RPMI8226 (cell line): Measurements from ENCODE around the gene CRAMP1.
"Not testable (repeated sequence)": the region's sequence is repeated elsewhere in the genome, so short reads cannot be mapped to it uniquely, and the experiment has no call there.

Experiments
- DNase-seq: peaks from one replicate; pipeline ENCODE4 v3.0.0-alpha.2; 2015

The CRAMP1 gene, protein sequence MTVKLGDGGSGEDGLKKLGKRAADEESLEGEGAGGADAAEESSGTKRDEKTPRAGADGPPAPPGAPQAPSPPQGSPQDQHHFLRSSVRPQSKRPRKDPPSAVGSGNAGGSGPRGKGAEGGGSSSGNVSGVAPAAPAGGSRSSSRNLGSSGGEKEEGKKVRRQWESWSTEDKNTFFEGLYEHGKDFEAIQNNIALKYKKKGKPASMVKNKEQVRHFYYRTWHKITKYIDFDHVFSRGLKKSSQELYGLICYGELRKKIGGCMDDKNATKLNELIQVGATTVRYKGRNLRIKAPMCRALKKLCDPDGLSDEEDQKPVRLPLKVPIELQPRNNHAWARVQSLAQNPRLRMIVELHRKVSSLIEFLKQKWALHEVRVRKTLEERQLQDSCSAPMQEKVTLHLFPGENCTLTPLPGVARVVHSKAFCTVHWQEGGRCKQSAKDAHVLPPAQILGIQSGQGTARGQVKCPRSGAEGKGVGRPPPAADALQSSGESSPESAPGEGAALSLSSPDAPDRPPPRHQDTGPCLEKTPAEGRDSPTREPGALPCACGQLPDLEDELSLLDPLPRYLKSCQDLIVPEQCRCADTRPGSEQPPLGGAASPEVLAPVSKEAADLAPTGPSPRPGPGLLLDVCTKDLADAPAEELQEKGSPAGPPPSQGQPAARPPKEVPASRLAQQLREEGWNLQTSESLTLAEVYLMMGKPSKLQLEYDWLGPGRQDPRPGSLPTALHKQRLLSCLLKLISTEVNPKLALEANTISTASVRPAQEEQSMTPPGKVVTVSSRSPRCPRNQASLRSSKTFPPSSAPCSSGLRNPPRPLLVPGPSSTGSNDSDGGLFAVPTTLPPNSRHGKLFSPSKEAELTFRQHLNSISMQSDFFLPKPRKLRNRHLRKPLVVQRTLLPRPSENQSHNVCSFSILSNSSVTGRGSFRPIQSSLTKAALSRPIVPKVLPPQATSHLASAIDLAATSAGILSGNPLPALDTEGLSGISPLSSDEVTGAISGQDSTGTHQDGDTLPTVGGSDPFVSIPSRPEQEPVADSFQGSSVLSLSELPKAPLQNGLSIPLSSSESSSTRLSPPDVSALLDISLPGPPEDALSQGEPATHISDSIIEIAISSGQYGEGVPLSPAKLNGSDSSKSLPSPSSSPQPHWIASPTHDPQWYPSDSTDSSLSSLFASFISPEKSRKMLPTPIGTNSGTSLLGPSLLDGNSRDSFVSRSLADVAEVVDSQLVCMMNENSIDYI (N-terminal part only)

DNA sequence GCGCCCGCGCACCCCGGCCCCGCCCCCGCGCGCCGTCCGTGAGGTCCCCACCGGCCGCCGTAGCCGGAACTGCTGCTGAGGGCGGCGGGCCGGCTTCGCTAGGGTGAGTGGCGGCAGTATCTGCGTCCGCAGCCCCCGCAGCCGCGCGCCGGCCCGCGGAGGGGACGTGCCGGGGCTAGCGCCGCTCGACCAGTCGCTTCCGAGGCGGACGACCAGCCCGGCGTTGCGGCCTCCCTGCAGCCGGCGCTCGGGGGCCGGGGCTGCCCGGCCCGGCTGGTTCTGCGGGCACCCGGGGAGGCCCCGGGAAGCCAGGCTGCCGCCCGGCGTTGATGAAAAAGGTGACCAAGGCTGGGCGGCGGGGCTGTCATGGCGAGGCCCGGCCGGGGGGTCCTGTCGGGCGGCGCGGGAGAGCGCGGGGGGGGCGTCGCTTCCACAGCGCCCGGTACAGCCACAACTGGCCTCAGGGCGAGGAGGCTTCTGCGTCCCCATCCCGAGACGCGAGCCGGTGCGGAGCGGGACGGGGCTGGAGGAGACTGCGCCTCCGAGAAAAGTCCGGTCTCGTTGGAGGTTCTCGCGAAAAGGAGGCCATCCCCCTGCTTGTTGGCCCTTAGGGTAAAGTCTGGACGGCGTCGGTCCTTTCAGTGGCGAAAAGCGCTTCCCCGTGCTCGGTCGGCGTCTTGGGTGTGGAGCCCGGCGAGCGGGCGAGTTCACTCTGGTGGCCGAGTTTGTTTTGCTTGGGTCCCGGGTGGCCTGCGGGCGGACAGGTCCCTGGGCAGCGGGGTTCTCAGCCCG, at the start of gene CRAMP1:
Gene CRAMP1 (plus strand): TSS at position 41 of the 792 bp plus-strand sequence. CDS start 2,280 bp downstream, outside the sequence.
- DNase-seq = peak; percentile 50

DNA sequence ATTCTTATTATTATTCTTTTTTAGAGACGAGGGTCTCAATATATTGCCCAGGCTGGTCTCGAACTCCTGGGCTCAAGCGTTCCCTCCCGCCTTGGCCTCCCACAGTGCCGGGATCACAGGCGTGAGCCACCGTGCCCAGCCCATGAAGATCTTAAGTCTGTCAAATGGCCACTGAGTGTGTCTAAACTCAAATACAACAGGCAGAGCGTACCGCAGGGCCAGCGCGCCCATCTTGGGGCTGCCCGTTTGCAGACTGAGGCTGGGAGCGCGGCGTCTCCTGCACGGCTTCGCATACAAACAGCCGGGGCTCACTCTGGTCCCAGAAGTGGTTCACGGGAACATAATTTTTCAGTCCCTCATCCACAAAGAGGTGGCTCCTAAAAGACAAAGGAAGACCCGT, 48.4 kb upstream of the CRAMP1 start:
- DNase-seq = no peak

DNA sequence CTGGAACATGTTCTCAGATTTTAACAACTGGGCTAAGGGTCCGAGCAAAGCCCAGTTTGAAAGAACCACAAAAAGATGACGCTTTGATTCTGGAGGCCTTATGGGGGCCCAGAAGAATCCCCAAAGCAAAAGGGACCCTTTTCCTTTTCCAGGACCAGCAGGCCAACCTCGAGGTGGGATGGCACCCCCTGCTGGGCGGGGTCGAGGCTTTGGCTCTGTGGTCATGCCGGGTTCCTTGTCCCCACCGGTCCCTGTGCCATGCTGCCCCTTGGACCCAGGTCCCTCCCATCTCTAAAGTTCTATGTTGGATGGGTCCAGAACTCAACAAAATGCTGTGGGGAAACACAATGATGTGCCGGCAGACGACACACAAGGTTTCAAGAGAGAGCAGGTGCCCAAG, 47.8 kb upstream of the CRAMP1 start:
- no peak for DNase-seq

DNA sequence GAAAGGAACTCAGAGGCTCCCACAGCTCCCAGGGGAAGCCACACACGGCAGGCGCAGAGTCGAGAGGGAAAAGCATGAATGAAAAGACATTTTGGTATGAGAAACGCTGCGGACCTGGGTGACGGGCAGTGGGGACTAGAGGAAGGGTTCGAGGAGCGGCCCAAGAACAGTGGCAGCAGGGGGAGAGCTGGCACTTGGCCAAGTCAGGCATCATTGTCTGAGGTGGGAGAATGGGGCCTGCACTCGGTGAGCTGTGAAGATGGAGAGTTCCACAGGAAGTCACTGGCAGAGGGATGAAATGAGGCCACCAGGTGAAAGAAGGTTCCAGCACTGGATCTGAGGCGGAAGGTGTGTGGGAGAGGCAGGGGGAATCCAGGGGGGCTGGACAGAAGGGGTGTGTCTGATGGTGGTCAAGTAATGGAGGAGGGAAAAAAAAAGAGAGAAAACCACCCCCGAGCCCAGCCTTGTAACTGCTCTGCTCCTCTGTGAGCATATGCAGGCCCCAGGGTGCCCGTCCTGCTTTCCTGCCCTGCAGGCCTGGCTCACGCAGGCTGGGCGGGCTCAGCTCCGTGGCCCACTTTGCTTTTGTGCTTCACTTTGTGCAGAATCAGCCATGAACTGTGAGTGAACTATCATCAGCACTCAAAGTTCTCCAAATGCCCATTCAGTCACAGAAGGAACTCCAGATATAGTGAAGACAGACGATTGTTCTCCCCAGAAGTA, 46.9 kb upstream of the CRAMP1 start:
- no peak for DNase-seq

DNA sequence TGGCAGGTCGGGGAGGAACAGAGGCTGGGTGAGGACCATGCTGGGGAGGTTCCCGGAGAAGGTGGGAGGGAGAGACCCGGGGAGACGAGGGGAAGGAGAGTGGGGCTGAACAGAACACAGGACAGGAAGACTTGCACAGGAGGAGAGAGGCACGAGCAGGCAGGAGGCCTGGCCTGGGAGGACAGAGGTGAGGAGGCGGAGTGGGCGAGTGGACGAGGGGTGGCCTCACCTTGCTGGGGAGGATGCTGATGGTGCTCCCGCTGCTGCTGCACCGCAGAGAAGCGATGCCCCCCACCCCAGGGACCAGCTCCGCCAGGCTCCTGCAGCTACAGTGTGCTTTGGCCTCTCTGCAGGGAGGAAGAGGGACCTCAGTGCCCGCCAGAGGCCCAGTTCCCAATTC, 44.2 kb upstream of the CRAMP1 start:
- no peak for DNase-seq

DNA sequence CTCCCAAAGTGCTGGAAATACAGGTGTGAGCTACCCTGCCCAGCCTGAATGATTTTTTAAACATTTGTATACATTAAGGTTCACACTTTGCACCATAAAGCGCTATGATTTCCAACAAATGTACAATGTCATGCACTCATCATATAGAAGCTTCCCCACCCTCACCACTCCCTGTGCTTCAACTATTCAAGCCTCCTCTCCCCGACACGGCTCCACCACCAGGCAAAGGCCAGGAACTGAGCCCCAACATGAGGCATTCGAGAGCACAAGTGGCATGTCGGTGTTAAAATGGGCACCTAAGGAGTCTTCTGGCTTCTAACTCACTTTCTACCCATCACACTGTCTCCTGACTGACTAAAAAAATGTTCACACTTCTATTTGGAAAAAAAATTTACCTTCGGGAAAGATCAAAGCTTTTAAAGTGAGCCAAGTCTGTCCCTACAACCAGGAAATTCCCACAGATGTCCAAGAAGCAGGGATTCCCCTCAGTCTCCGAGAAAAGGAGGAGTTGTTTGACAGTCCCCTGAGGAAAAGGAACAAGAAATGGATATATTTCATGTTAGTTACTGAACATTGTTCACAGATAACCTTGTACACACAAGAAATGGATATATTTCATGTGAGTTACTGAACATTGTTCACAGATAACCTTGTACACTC, 41.0 kb upstream of the CRAMP1 start:
- no peak for DNase-seq

DNA sequence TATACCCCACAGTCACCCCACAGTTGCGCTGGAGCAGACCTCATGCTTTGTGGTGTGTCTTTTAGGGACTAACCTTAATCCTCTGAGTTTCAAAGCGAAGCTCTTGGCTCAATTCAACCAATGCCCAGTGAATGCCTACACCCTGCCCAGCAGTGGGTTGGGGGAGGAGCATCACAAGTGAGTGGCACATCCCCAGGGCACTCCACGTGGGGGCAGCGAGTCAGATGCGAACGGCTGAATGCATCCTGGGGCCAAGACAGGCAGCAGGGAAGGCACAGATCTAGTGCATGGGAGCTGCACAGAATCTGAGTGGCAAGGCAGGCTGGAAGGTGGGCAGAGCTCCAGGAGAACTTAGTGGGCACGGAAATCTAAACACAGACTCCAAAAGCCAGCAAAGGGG, 39.5 kb upstream of the CRAMP1 start:
- no peak for DNase-seq

DNA sequence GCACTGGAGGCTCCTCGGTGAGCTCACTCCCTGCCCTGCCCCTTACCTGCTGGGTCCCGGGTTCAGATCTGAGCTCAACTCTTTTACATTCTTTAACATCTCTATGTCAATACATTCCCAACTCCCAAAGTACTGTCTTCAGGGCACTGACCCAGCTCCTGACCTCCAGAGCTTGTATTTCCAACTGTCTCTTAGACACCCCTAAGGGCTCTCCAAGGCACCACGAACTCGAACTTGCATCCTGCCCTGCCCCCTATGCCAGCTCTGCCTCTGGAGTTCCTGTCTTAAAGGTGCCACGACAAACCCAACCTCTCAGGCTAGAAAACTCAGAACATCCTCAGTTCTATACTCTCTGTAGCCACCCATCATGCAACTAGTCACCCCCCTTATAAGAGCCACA, 38.9 kb upstream of the CRAMP1 start:
- no peak for DNase-seq

DNA sequence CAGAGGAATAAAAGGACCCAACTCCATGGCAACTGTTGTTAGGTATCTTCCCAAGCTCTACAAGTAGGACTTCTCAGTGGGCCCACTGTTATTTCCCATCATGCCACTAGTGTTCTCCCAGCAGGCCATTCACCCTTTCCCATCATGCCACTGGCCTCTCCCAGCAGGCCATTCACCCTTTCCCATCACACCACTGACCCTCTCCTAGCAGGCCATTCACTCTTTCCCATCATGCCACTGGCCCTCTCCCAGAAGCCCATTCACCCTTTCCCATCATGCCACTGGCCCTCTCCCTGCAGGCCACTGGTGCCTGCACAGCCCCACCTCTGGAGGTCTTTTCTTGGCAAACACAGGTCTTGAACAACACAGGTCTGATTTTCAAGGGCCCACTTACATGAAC, 36.6 kb upstream of the CRAMP1 start:
- no peak for DNase-seq

DNA sequence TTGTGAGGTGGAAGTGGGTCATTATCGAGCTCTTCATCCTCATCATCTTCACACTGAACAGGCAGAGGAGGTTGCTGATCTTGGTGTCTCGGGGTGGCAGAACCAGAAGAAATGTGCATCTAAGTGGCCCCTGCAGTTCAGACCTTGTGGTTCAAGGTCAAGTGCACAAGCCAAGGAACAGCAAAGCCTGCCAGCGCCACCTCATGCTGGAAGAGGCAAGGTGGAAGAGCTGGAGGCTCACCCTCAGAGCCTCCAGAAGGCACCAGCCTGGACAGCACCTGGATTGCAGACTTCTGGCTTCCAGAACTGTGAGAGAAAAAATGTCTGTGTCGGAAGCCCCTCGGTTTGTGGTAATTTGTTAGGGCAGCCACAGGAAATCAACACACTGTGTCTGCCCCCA, 32.9 kb upstream of the CRAMP1 start:
- DNase-seq = no peak

DNA sequence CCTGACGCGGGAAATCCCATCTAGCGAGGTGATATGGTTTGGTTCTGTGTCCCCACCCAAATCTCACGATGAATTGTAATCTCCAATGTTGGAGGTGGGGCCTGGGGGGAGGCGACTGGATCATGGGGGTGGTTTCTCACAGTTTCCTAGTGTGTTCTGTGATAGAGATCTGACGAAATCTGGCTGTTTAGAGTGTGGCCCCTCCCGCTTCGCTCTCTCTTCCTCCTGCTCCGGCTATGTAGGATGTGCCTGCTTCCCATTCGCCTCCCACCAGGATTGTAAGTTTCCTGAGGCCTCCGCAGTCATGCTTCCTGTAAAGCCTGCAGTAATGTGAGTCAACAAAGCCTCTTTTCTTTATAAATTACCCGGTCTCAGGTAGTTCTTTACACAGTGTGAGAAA, 31.9 kb upstream of the CRAMP1 start:
- no peak for DNase-seq

DNA sequence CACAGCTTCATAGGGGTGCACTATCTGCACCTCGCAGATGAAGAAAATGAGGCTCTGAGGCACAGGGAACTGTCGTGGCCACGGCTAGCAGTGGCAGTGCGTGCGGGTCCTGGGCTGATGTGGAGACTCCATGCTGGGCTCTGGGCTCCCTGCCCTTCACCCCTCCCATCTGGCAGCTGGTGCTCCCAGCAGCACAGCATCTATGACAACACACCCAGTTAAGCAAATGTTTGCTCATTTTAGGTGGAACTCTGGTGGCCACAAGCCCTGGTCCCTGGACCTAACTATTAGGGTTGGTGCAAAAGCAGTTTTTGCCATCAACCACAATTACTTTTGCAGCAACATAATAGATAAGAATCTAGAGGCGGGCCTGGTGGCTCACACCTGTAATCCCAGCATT, 31.2 kb upstream of the CRAMP1 start:
- no peak for DNase-seq

DNA sequence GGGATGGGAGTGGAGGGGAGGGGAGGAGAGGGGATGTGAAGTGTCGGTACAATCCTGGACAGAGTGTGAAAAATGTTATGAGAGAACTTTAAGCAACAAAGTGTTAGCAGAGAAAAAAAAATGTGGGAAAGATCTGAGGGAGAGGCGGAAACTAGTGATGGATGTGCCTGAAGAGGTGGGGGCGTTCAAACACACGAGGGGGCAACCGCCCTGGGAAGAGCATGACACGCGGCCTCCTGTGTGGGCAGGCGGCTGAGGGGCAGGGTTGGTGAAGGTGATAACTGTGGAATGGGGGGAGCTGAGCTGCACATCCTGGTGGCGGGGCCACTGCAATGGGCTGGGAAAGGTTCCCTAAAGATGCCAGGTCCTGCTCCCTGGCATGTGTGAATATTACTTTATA, 30.4 kb upstream of the CRAMP1 start:
- DNase-seq = no peak

DNA sequence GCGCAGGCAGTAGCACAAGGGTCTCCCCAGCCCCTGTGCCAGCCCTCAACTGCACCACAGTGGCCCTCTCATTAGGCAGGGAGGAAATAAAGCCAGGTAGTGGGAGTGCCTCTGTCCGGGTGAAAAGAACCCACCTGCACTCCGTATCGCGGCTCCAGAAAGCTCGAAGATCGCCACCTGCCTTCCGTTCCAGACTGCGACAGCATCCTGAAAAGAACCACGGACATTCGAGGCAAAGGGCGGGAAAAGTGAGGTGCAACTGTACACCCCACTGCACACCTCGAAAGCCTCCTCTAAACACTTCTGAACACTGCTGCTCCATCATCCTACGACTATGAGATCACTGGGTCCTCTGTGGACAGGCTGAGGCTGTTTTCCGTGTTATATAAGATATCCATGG, 29.0 kb upstream of the CRAMP1 start:
- no peak for DNase-seq

DNA sequence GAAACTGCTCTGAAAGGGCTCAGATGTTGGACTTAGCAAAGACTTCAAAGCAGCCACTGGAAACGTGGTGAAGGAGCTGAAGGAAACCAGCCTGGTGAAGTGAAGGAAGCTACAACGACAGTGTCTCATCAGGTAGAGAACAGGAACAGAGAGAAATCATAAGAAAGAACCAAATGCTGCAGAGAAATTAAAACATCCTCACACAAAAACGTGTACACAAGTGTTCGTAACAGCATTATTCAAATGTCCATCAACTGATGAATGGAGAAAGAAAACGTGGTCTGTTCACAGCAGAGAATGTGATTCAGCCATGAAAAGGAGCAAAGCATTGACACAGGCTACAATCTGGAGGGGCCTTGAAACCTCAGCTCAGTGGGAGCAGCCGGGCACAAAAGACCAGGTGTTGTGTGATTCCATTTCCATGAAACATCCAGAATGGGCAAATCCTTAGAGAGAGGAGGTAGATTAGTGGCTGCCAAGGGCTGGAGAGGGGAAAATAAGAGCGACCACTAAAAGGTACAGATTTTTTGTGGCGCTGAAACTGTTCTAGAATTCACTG, 27.2 kb upstream of the CRAMP1 start:
- no peak for DNase-seq

DNA sequence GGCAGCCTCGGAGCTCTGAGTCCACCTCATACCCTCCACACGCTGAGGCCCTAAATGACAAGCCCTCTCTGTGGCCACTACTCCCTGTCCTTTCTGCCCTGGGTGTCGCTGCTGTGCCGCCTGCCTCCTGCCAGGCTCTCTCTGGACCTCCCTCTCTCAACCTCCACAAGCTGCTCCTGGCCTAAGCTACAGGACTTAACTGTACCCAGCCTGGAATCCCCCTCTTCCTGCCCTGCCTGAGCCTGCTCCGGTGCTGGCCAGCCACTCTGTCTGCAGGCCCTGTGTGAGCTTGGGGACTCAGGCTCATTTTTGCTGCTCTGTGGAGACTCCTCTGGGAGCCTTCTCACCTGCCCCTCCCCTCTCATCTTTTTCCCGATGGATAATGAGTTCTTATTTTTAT, 21.8 kb upstream of the CRAMP1 start:
- no peak for DNase-seq

DNA sequence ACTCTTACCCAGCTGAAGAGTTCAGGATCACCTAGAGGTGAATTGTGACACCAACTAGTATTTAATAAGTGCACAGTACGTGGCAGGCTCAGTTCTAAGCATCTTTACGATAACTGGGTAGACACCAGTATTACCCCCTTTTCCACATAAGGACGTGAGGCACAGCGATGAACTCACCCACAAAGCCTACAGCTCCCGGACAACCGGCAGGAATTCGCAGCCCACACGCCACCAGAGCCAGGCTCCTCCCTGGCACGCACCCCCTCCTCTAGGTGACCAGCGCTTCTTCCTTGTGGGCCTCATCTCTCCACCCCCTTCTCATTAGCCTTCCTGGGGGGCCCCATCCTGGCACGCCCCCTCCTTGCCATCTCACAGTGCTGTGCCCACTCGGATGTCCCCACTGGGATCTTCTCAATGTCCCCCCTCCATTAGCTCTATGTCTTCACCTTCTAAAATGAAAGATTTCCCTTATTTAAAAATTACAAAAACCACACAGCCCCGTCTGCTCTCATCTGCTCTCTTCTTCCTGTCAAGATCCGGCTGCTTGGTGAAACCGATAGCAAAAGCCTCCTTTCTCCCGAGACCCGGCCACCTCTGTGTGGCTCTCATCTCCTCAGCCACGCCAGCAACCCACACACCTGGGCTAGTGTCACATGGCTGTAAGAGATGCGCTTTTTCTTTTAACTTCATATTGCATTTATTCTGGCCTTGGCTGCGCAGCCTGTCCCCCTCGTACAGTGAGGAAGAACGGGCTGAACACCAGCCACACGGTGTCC, 21.0 kb upstream of the CRAMP1 start:
- no peak for DNase-seq

DNA sequence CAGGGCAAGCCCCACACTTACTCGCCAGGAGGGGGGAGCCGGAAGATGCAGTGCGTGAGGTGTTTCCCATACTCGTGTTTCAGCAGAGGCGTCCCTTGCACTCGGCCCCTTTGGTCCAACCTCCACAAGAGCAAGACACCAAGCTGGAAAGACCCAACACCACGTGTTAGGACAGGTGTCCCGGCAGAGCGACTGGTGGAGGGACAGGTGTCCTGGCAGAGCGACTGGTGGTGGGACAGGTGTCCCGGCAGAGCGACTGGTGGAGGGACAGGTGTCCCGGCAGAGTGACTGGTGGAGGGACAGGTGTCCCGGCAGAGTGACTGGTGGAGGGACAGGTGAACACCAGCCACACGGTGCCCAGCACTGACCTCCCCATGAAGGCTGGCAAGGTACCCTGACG, 19.7 kb upstream of the CRAMP1 start:
- no peak for DNase-seq

DNA sequence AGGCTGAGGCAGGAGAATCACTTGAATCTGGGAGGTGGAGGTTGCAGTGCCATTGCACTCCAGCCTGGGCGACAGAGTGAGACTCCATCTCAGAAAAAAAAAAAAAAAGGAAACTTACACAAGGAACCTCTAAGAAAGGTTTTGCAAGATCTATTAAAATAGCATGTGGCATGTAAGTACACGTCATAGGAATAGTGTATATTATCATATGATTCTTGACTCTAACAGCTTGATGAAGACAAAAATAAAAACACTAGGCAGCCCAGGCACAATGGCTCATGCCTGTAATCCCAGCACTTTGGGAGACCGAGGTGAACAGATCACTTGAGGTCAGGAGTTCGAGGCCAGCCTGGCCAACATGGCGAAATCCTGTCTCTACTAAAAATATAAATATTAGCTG, 16.6 kb upstream of the CRAMP1 start:
- DNase-seq = not testable (repeated sequence)

DNA sequence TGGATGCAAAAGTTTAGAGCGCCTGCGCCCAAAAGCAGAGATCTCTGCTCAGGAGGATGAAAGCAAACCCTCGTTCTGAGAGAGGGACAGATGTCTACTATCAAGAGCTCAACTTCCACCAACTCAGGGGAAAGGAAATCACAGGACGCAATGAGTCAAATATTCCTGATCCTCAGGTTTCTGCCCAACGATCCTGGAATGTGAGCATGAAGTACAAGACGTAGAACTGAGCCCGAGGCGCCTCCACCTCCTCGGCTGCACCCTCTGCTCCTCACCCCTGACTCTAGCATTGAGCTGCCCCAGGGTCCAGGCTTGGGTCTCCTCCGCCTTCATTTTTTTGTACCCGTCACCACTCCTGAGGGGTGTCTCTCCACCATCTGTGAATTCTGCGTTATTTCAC, 15.6 kb upstream of the CRAMP1 start:
- no peak for DNase-seq
